H9 (cell line): ENCODE results near the gene TMEM131. TPM values are rescaled to one million over a fixed set of nuclear protein-coding genes. Genes with fewer than 3 reads are reported as not detected.

Experiments
- DNase-seq: peaks from one replicate; pipeline ENCODE4 v3.0.0-alpha.2; 2017
- H2AFZ ChIP-seq: one replicate; pipeline ENCODE4 v1.6.1; 2013; ENCODE audit warnings: mild to moderate bottlenecking, low read length, control low read depth, moderate library complexity
- H2AK5ac ChIP-seq: 2 replicates; pipeline ENCODE4 v1.6.1; 2013; ENCODE audit warnings: low read length, control low read depth, mixed read lengths; ENCODE audit not compliant: insufficient read length
- H2BK120ac ChIP-seq: one replicate; pipeline ENCODE4 v1.6.1; 2013; ENCODE audit warnings: low read depth, mild to moderate bottlenecking, low read length, control low read depth, inconsistent platforms; ENCODE audit not compliant: poor library complexity, severe bottlenecking
- H2BK12ac ChIP-seq: 2 replicates; pipeline ENCODE4 v1.6.1; 2013; ENCODE audit warnings: low read length, control low read depth, mixed read lengths, low read depth; ENCODE audit not compliant: insufficient read length
- H2BK15ac ChIP-seq: 2 replicates; pipeline ENCODE4 v1.6.1; 2013; ENCODE audit warnings: low read depth, low read length, control low read depth
- H2BK20ac ChIP-seq: one replicate; pipeline ENCODE4 v1.6.1; 2013; ENCODE audit warnings: low read depth, mild to moderate bottlenecking, low read length, control low read depth, inconsistent platforms; ENCODE audit not compliant: poor library complexity, severe bottlenecking
- H2BK5ac ChIP-seq: 2 replicates; pipeline ENCODE4 v1.6.1; 2013; ENCODE audit warnings: low read length, control low read depth, mixed read lengths; ENCODE audit not compliant: insufficient read length
- H3K14ac ChIP-seq: 2 replicates; pipeline ENCODE4 v1.6.1; 2013; ENCODE audit warnings: low read length, control low read depth; ENCODE audit not compliant: insufficient read depth
- H3K18ac ChIP-seq: 2 replicates; pipeline ENCODE4 v1.6.1; 2013; ENCODE audit warnings: low read depth, mild to moderate bottlenecking, mixed read lengths, low read length, control low read depth; ENCODE audit not compliant: insufficient read length
- H3K23ac ChIP-seq: 2 replicates; pipeline ENCODE4 v1.6.1; 2013; ENCODE audit warnings: low read length, control low read depth, mixed read lengths, low read depth; ENCODE audit not compliant: insufficient read length
- H3K23me2 ChIP-seq: 2 replicates; pipeline ENCODE4 v1.6.1; 2013; ENCODE audit warnings: low read depth, mild to moderate bottlenecking, mixed read lengths, low read length, control low read depth; ENCODE audit not compliant: insufficient read length, poor library complexity, severe bottlenecking
- H3K27ac ChIP-seq: 2 replicates; pipeline ENCODE4 v1.5.1; 2013; ENCODE audit warnings: low read length, control low read depth, mixed read lengths, low read depth; ENCODE audit not compliant: insufficient read length
- H3K27me3 ChIP-seq: 2 replicates; pipeline ENCODE4 v1.6.1; 2013; ENCODE audit warnings: low read length, control low read depth, inconsistent platforms; ENCODE audit not compliant: insufficient read depth
- H3K4ac ChIP-seq: 2 replicates; pipeline ENCODE4 v1.6.1; 2013; ENCODE audit warnings: low read depth, mild to moderate bottlenecking, control low read depth, inconsistent platforms, low read length, moderate library complexity
- H3K4me1 ChIP-seq: 2 replicates; pipeline ENCODE4 v1.6.1; 2013; ENCODE audit warnings: low read length, control low read depth, inconsistent platforms; ENCODE audit not compliant: insufficient read depth
- H3K4me2 ChIP-seq: 2 replicates; pipeline ENCODE4 v1.6.1; 2013; ENCODE audit warnings: low read length, control low read depth, mixed read lengths; ENCODE audit not compliant: insufficient read length, insufficient read depth
- H3K56ac ChIP-seq: 2 replicates; pipeline ENCODE4 v1.6.1; 2013; ENCODE audit warnings: low read depth, mild to moderate bottlenecking, mixed read lengths, low read length, control low read depth; ENCODE audit not compliant: insufficient read length
- H3K79me1 ChIP-seq: 2 replicates; pipeline ENCODE4 v1.6.1; 2013; ENCODE audit warnings: low read depth, mild to moderate bottlenecking, moderate library complexity, low read length, control low read depth, inconsistent platforms; ENCODE audit not compliant: insufficient read depth, poor library complexity, severe bottlenecking
- H3K79me2 ChIP-seq: 2 replicates; pipeline ENCODE4 v1.6.1; 2013; ENCODE audit warnings: low read length, control low read depth, inconsistent platforms; ENCODE audit not compliant: insufficient read depth
- H3K9ac ChIP-seq: 2 replicates; pipeline ENCODE4 v1.6.1; 2013; ENCODE audit warnings: low read length, control low read depth, mixed read lengths; ENCODE audit not compliant: insufficient read length; ENCODE audit errors: extremely low read depth
- H3K9me3 ChIP-seq: one replicate; pipeline ENCODE4 v1.6.1; 2013; ENCODE audit warnings: low read depth, low read length, inconsistent platforms; ENCODE audit not compliant: control insufficient read depth
- H3T11ph ChIP-seq: one replicate; pipeline ENCODE4 v1.6.1; 2013; ENCODE audit warnings: mild to moderate bottlenecking, low read length, control low read depth, inconsistent platforms
- H4K20me1 ChIP-seq: one replicate; pipeline ENCODE4 v1.6.1; 2013; ENCODE audit not compliant: control insufficient read depth, insufficient read length, insufficient read depth
- H4K5ac ChIP-seq: 2 replicates; pipeline ENCODE4 v1.6.1; 2013; ENCODE audit warnings: low read depth, mild to moderate bottlenecking, mixed read lengths, low read length, control low read depth; ENCODE audit not compliant: insufficient read length
- H4K8ac ChIP-seq: replicated peaks from 2 replicates; pipeline ENCODE4 v1.6.1; 2013; ENCODE audit warnings: low read length, control low read depth, mixed read lengths, low read depth; ENCODE audit not compliant: insufficient read length
- H4K91ac ChIP-seq: 2 replicates; pipeline ENCODE4 v1.6.1; 2013; ENCODE audit warnings: low read depth, mild to moderate bottlenecking, moderate library complexity, mixed read lengths, low read length, control low read depth; ENCODE audit not compliant: insufficient read length
- H3K27ac Mint-ChIP-seq, 3 experiments: 2 replicates in 2 of 3; 3 replicates in 1 of 3; pipeline ENCODE4 v1.8.0; 2020 to 2021; ENCODE audit warnings: mixed read lengths in 3 of 3, mild to moderate bottlenecking in 1 of 3, moderate library complexity in 1 of 3
- H3K27me3 Mint-ChIP-seq: 2 replicates; pipeline ENCODE4 v1.8.0; 2021; ENCODE audit warnings: low read depth, mild to moderate bottlenecking, moderate library complexity, mixed read lengths
- H3K36me3 Mint-ChIP-seq, 3 experiments: 2 replicates in 2 of 3; 3 replicates in 1 of 3; pipeline ENCODE4 v1.8.0; 2020 to 2021; ENCODE audit warnings: low read depth in 3 of 3, mixed read lengths in 3 of 3; ENCODE audit not compliant: insufficient read depth in 1 of 3
- H3K4me1 Mint-ChIP-seq, 2 experiments: 2 replicates each; pipeline ENCODE4 v1.8.0; 2020; ENCODE audit warnings: mixed read lengths in 2 of 2
- H3K4me3 Mint-ChIP-seq, 2 experiments: 2 replicates in 1 of 2; 3 replicates in 1 of 2; pipeline ENCODE4 v1.8.0; 2020 to 2021; ENCODE audit warnings: mild to moderate bottlenecking in 2 of 2, mixed read lengths in 2 of 2, moderate library complexity in 1 of 2
- H3K9me3 Mint-ChIP-seq, 2 experiments: 2 replicates in 1 of 2; 3 replicates in 1 of 2; pipeline ENCODE4 v1.8.0; 2020; ENCODE audit warnings: mild to moderate bottlenecking in 2 of 2, mixed read lengths in 2 of 2, moderate library complexity in 1 of 2
- WGBS: extraction: QIAGEN DNeasy Blood & Tissue Kit; methylation state at CpG from one replicate; pipeline ENCODE4 v1.1.7; 2013; ENCODE audit warnings: missing lambda C conversion rate, low lambda C conversion rate, mixed read lengths; ENCODE audit not compliant: insufficient read length; ENCODE audit errors: extremely low coverage; 5-methylcytosine and 5-hydroxymethylcytosine counted together
- total RNA-seq: library from RNA; stranded (reverse); gene quantifications from 2 replicates; pipeline ENCODE4 v1.2.1, GENCODE V29; 2021
- TF ChIP-seq, protein P1 (sequence below): fragments of 200-600 bp; sonication (generic); conservative IDR thresholded peaks from 3 replicates; pipeline ENCODE4 v1.8.0; 2021; ENCODE audit warnings: antibody characterized with exemption, mild to moderate bottlenecking

The TMEM131 gene
- total RNA-seq, 1 experiment from 2014 or later = 20.9 TPM

DNA sequence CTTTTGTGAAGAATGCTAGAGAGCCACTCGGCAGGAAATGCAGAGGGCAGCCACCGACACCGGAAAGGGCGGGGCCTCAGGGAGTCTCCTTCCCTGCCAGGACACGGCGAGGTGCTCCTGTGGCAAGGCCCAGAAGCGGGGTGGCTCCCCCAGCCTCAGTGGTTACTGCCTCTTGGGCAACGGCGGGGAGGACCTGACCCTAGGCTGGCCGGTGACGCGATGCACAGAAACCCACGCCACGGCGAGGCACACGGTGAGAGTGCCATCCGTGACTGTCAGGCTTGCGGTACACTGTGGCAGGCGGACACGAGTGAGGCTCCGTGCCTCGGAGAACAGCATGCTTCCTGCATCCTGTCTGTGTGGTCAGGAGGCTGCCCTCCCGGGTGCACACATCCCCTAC lies 234.6 kb downstream of the TMEM131 start:
- Histone ChIP-seq H3K23ac (no peak overlapping the region), H3K79me1 (no peaks in the 10 kb centered on the region), H2BK20ac (no peak overlapping the region), H2AK5ac (no peak overlapping the region), H3K27ac (no peak overlapping the region), H2BK120ac (no peak overlapping the region), H4K8ac (no peak overlapping the region), H2BK15ac (no peak overlapping the region), H2AFZ (no peak overlapping the region), H3K4me1 (no peaks in the 10 kb centered on the region), H3K4ac (no peak overlapping the region), H4K91ac (no peak overlapping the region), H3K9me3 (no peaks in the 10 kb centered on the region), H4K5ac (no peak overlapping the region), H4K20me1 (no peaks in the 10 kb centered on the region), H3K79me2 (no peaks in the 10 kb centered on the region), H3K9ac (no peak overlapping the region), H2BK12ac (no peak overlapping the region), H3K18ac (no peak overlapping the region), H3T11ph (no peak overlapping the region), H3K4me2 (no peak overlapping the region), H3K23me2 (no peaks in the 10 kb centered on the region), H3K14ac (no peak overlapping the region), H3K56ac (no peak overlapping the region), H2BK5ac (no peak overlapping the region), H3K27me3 (no peaks in the 10 kb centered on the region)
- no peak overlapping the region; a peak in 1 of 7 replicates for H3K27ac Mint-ChIP-seq
- no peaks in the 10 kb centered on the region for H3K27me3 Mint-ChIP-seq
- DNase-seq = no peak
- no CpG with 5 or more reads among the region's 23 CpGs for WGBS
- TF ChIP-seq, protein P1, sequence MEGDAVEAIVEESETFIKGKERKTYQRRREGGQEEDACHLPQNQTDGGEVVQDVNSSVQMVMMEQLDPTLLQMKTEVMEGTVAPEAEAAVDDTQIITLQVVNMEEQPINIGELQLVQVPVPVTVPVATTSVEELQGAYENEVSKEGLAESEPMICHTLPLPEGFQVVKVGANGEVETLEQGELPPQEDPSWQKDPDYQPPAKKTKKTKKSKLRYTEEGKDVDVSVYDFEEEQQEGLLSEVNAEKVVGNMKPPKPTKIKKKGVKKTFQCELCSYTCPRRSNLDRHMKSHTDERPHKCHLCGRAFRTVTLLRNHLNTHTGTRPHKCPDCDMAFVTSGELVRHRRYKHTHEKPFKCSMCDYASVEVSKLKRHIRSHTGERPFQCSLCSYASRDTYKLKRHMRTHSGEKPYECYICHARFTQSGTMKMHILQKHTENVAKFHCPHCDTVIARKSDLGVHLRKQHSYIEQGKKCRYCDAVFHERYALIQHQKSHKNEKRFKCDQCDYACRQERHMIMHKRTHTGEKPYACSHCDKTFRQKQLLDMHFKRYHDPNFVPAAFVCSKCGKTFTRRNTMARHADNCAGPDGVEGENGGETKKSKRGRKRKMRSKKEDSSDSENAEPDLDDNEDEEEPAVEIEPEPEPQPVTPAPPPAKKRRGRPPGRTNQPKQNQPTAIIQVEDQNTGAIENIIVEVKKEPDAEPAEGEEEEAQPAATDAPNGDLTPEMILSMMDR = no peak
- H3K4me1 Mint-ChIP-seq = peaks cover 6 to 13% of the 10 kb centered on the region in 2 experiments; a peak in 3 of 4 replicates
- H3K4me3 Mint-ChIP-seq = no peak overlapping the region
- no peaks in the 10 kb centered on the region; a peak in 1 of 5 replicates for H3K9me3 Mint-ChIP-seq
- H3K36me3 Mint-ChIP-seq = peaks cover 15 to 60% (median 60%) of the 10 kb centered on the region in 3 experiments
